Neural progenitor cell (in vitro differentiated cells): ENCODE measurements around the gene ADGRD1. TPM values are rescaled to one million over a fixed set of nuclear protein-coding genes. Genes with fewer than 3 reads are reported as not detected.

ENCODE experiments used
- DNase-seq: peaks from one replicate; pipeline ENCODE4 v3.0.0-alpha.2; 2016; ENCODE audit warnings: low spot score
- H2AFZ ChIP-seq: fragments of 200-600 bp; sonication (generic); replicated peaks from 2 replicates; pipeline ENCODE4 v1.6.1; 2016; ENCODE audit warnings: antibody characterized with exemption
- H3F3A ChIP-seq: fragments of 200-600 bp; sonication (generic); 2 replicates; pipeline ENCODE4 v1.6.1; 2016; ENCODE audit warnings: antibody characterized with exemption, low read depth
- H3K27ac ChIP-seq: fragments of 200-600 bp; sonication (generic); 2 replicates; pipeline ENCODE4 v1.5.1; 2016; ENCODE audit warnings: mild to moderate bottlenecking
- H3K27me3 ChIP-seq: fragments of 200-600 bp; sonication (generic); 2 replicates; pipeline ENCODE4 v1.6.1; 2016; ENCODE audit warnings: mild to moderate bottlenecking, moderate library complexity
- H3K36me3 ChIP-seq: fragments of 200-600 bp; sonication (generic); 2 replicates; pipeline ENCODE4 v1.5.1; 2016
- H3K4me1 ChIP-seq: fragments of 200-600 bp; sonication (generic); 2 replicates; pipeline ENCODE4 v1.6.1; 2016; ENCODE audit warnings: mixed run types
- H3K4me2 ChIP-seq: fragments of 200-600 bp; sonication (generic); 2 replicates; pipeline ENCODE4 v1.6.1; 2016
- H3K4me3 ChIP-seq: fragments of 200-600 bp; sonication (generic); 2 replicates; pipeline ENCODE4 v1.5.1; 2016
- H3K79me2 ChIP-seq: fragments of 200-600 bp; sonication (generic); 2 replicates; pipeline ENCODE4 v1.6.1; 2016; ENCODE audit warnings: low read depth
- H3K9ac ChIP-seq: fragments of 200-600 bp; sonication (generic); 2 replicates; pipeline ENCODE4 v1.6.1; 2016
- H3K9me3 ChIP-seq: fragments of 200-600 bp; sonication (generic); 2 replicates; pipeline ENCODE4 v1.5.1; 2016; ENCODE audit warnings: low read depth
- H4K20me1 ChIP-seq: fragments of 200-600 bp; sonication (generic); 2 replicates; pipeline ENCODE4 v1.6.1; 2016; ENCODE audit warnings: low read depth
- H3K27ac Mint-ChIP-seq: 3 replicates; pipeline ENCODE4 v1.8.0; 2021; ENCODE audit warnings: mixed read lengths
- H3K27me3 Mint-ChIP-seq: 2 replicates; pipeline ENCODE4 v1.8.0; 2022; ENCODE audit warnings: low read depth, mild to moderate bottlenecking, inconsistent platforms, moderate library complexity, mixed read lengths; ENCODE audit not compliant: insufficient read depth
- H3K36me3 Mint-ChIP-seq: 3 replicates; pipeline ENCODE4 v1.8.0; 2021; ENCODE audit warnings: mixed read lengths
- H3K4me1 Mint-ChIP-seq: 3 replicates; pipeline ENCODE4 v1.8.0; 2021; ENCODE audit warnings: mixed read lengths
- H3K4me3 Mint-ChIP-seq: 3 replicates; pipeline ENCODE4 v1.8.0; 2021; ENCODE audit warnings: mild to moderate bottlenecking, moderate library complexity, mixed read lengths
- H3K9me3 Mint-ChIP-seq: 3 replicates; pipeline ENCODE4 v1.8.0; 2020; ENCODE audit warnings: mixed read lengths
- CTCF ChIP-seq: fragments of 200-600 bp; sonication (generic); IDR thresholded peaks from 2 replicates; pipeline ENCODE4 v1.5.1; 2017; ENCODE audit warnings: antibody characterized with exemption, mild to moderate bottlenecking
- EZH2 ChIP-seq: fragments of 200-600 bp; sonication (generic); IDR thresholded peaks from 2 replicates; pipeline ENCODE4 v1.6.1; 2017; ENCODE audit warnings: antibody characterized with exemption, mild to moderate bottlenecking, moderate library complexity
- EZH2phosphoT487 ChIP-seq: fragments of 200-600 bp; sonication (generic); IDR thresholded peaks from 2 replicates; pipeline ENCODE4 v1.6.1; 2017; ENCODE audit warnings: antibody characterized with exemption
- total RNA-seq: library from RNA; depleted of rRNA; stranded (reverse); fragments of >200 nt; gene quantifications from 2 replicates; pipeline ENCODE4 v1.2.3, GENCODE V29; 2015; ENCODE audit warnings: low replicate concordance

ADGRD1 gene
- total RNA-seq, 1 donor from 2014 or later = not detected

- peaks cover 8% of the 10 kb centered on the region for H3K4me1 ChIP-seq
- H3K27me3 Mint-ChIP-seq = peaks cover 24% of the 10 kb centered on the region
- no peak overlapping the region for H3K4me3 Mint-ChIP-seq
- peaks cover 8% of the 10 kb centered on the region for H3K9me3 Mint-ChIP-seq
- H3K27ac ChIP-seq = no peak overlapping the region
- H4K20me1 ChIP-seq = no peaks in the 10 kb centered on the region
- H3K36me3 Mint-ChIP-seq = no peaks in the 10 kb centered on the region
- no peaks in the 10 kb centered on the region for H3K79me2 ChIP-seq
- no peak for DNase-seq
- no peaks in the 10 kb centered on the region for H3K9me3 ChIP-seq
- H3K27ac Mint-ChIP-seq = no peak overlapping the region
- H3K4me1 Mint-ChIP-seq = peaks cover 10% of the 10 kb centered on the region
- no peak overlapping the region for H3K4me2 ChIP-seq
- no peaks in the 10 kb centered on the region for H3K36me3 ChIP-seq
- peaks cover 18% of the 10 kb centered on the region for H3K27me3 ChIP-seq
- H2AFZ ChIP-seq = no peak overlapping the region
- H3K4me3 ChIP-seq = no peak overlapping the region
- TF ChIP-seq EZH2phosphoT487 = no peak
- no peak for TF ChIP-seq CTCF
- no peak for TF ChIP-seq EZH2
- H3F3A ChIP-seq = no peaks in the 10 kb centered on the region
- no peak overlapping the region for H3K9ac ChIP-seq
Observed at GRCh38 chr12:130917607-130918006, 36.1 kb upstream of the ADGRD1 start.

- Mint-ChIP-seq H3K27ac (no peak overlapping the region), H3K9me3 (peaks cover 7% of the 10 kb centered on the region), H3K4me3 (no peak overlapping the region), H3K4me1 (peaks cover 10% of the 10 kb centered on the region), H3K36me3 (no peaks in the 10 kb centered on the region), H3K27me3 (peaks cover 24% of the 10 kb centered on the region)
- Histone ChIP-seq H3K27me3 (peaks cover 18% of the 10 kb centered on the region), H3K4me1 (peaks cover 8% of the 10 kb centered on the region), H2AFZ (no peak overlapping the region), H3K9me3 (no peaks in the 10 kb centered on the region), H4K20me1 (no peaks in the 10 kb centered on the region), H3F3A (no peaks in the 10 kb centered on the region), H3K79me2 (no peaks in the 10 kb centered on the region), H3K4me2 (no peak overlapping the region), H3K9ac (no peak overlapping the region), H3K27ac (no peak overlapping the region), H3K4me3 (no peak overlapping the region), H3K36me3 (no peaks in the 10 kb centered on the region)
- no peak for DNase-seq
- no peak for TF ChIP-seq EZH2phosphoT487
- no peak for TF ChIP-seq CTCF
- TF ChIP-seq EZH2 = no peak
Observed at GRCh38 chr12:130919086-130919485, 34.6 kb upstream of the ADGRD1 start.

- TF ChIP-seq EZH2phosphoT487 (no peak), CTCF (no peak), EZH2 (no peak)
- Histone ChIP-seq H3F3A (no peaks in the 10 kb centered on the region), H3K27me3 (peaks cover 18% of the 10 kb centered on the region), H3K4me1 (peaks cover 8% of the 10 kb centered on the region), H2AFZ (no peak overlapping the region), H3K4me3 (no peak overlapping the region), H3K79me2 (no peaks in the 10 kb centered on the region), H4K20me1 (no peaks in the 10 kb centered on the region), H3K27ac (no peak overlapping the region), H3K36me3 (no peaks in the 10 kb centered on the region), H3K9ac (no peak overlapping the region), H3K4me2 (no peak overlapping the region), H3K9me3 (no peaks in the 10 kb centered on the region)
- DNase-seq = no peak
- H3K36me3 Mint-ChIP-seq = no peaks in the 10 kb centered on the region
- H3K4me3 Mint-ChIP-seq = no peak overlapping the region
- peaks cover 7% of the 10 kb centered on the region for H3K9me3 Mint-ChIP-seq
- no peak overlapping the region for H3K27ac Mint-ChIP-seq
- H3K4me1 Mint-ChIP-seq = peaks cover 10% of the 10 kb centered on the region
- H3K27me3 Mint-ChIP-seq = peaks cover 26% of the 10 kb centered on the region
Observed at GRCh38 chr12:130920119-130920703, 33.5 kb upstream of the ADGRD1 start.
